DND-41 (cell line): ENCODE measurements around the gene LILRA5.

Experiments used
- ATAC-seq: fragments of 200-7000 bp; cut with Tn5 transposase; 3 replicates; pipeline ENCODE4 v1.9.1; 2021; ENCODE audit warnings: low read depth; ENCODE audit not compliant: insufficient read depth
- DNase-seq: peaks from one replicate; pipeline ENCODE4 v3.0.0-alpha.2; 2020
- H2AFZ ChIP-seq: 2 replicates; pipeline ENCODE4 v1.6.0; 2012; ENCODE audit warnings: low read depth, low read length
- H3K27ac ChIP-seq: 2 replicates; pipeline ENCODE4 v1.5.1; 2012; ENCODE audit warnings: low read length, inconsistent platforms
- H3K27me3 ChIP-seq: fragments of 200-600 bp; sonication (generic); 2 replicates; pipeline ENCODE4 v1.6.0; 2012; ENCODE audit warnings: low read length, mild to moderate bottlenecking, inconsistent platforms; ENCODE audit not compliant: insufficient read depth, poor library complexity
- H3K36me3 ChIP-seq: 2 replicates; pipeline ENCODE4 v1.5.1; 2012; ENCODE audit warnings: low read length, inconsistent platforms; ENCODE audit not compliant: insufficient read depth
- H3K4me1 ChIP-seq: 2 replicates; pipeline ENCODE4 v1.5.1; 2012; ENCODE audit warnings: mild to moderate bottlenecking, low read length; ENCODE audit not compliant: insufficient read depth
- H3K4me2 ChIP-seq: 2 replicates; pipeline ENCODE4 v1.6.0; 2012; ENCODE audit warnings: mild to moderate bottlenecking, moderate library complexity, low read length, inconsistent platforms; ENCODE audit not compliant: insufficient read depth
- H3K4me3 ChIP-seq, 2 experiments: fragments of 200-600 bp in 1 of 2; shearing (Covaris generic) in 1 of 2; 2 replicates each; pipeline ENCODE4 v1.5.1; 2012 to 2016; ENCODE audit warnings: inconsistent platforms in 2 of 2, low read length in 2 of 2, mild to moderate bottlenecking in 2 of 2, low read depth in 1 of 2, moderate library complexity in 1 of 2
- H3K79me2 ChIP-seq: 2 replicates; pipeline ENCODE4 v1.6.0; 2012; ENCODE audit warnings: low read length, inconsistent platforms; ENCODE audit not compliant: insufficient read depth
- H3K9ac ChIP-seq: 2 replicates; pipeline ENCODE4 v1.6.0; 2012; ENCODE audit warnings: low read depth, mild to moderate bottlenecking, inconsistent platforms, low read length, moderate library complexity
- H3K9me3 ChIP-seq: 2 replicates; pipeline ENCODE4 v1.5.1; 2012; ENCODE audit warnings: low read length, moderate library complexity, mild to moderate bottlenecking, inconsistent platforms; ENCODE audit not compliant: insufficient read depth, severe bottlenecking
- H4K20me1 ChIP-seq: 2 replicates; pipeline ENCODE4 v1.6.0; 2012; ENCODE audit warnings: low read length; ENCODE audit not compliant: insufficient read depth
- EZH2 ChIP-seq: IDR thresholded peaks from 3 replicates; pipeline ENCODE4 v1.6.1; 2012; ENCODE audit warnings: borderline replicate concordance, low read depth, mild to moderate bottlenecking, moderate library complexity, low read length, inconsistent platforms; ENCODE audit not compliant: severe bottlenecking
- TF ChIP-seq, protein P1 (sequence below): IDR thresholded peaks from 2 replicates; pipeline ENCODE4 v1.5.1; 2012; ENCODE audit warnings: borderline replicate concordance, low read length, moderate library complexity, mild to moderate bottlenecking; ENCODE audit not compliant: poor library complexity, severe bottlenecking; ENCODE audit errors: extremely low read depth

LILRA5 gene

DNA sequence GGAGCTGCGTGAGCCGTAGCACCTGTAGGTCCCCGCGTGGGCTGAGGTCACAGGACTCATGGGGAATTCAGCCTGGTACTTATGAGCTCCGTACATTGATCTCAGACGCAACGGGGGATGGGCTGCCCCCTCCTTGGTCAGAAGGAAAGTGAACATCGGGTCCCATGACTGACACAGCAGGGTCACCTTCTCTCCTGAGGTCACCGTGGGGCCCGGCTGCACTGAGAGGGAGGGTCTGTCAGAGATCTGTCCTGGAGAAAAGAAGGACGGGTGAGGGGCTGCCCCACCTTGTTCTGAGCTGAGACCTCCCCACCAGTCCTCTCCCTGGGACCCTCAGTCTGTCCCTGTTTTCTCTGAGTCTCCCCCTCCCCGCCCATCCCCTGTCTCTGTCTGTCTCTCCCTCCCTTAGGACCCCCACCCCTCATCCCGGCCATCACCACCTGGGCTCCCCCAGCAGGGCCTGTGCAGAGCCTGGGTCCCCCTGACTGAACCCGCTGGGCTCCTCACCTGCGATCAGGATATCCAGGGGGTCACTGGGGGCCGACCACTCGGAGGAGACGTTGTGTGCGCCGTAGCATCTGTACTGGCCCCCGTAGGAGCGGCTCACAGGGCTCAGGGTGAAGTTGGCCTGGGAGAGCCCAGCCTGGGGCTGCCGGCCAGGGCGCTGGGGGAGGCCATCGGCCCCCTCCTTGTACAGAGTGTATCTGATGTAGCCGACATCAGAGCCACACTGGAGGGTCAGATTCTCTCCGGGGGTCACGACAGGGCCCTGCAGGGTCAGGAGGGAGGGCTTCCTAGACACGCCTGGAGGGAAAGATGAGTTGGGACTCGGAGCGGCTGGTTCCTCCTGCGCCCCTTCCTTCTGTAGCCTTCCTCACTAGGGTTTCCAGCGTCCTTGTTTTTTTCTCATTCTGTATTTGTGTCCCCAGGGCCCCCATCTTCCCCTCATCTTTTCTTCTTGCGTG, 24.2 kb upstream of the LILRA5 start:
- no peak for TF ChIP-seq EZH2
- TF ChIP-seq, protein P1, sequence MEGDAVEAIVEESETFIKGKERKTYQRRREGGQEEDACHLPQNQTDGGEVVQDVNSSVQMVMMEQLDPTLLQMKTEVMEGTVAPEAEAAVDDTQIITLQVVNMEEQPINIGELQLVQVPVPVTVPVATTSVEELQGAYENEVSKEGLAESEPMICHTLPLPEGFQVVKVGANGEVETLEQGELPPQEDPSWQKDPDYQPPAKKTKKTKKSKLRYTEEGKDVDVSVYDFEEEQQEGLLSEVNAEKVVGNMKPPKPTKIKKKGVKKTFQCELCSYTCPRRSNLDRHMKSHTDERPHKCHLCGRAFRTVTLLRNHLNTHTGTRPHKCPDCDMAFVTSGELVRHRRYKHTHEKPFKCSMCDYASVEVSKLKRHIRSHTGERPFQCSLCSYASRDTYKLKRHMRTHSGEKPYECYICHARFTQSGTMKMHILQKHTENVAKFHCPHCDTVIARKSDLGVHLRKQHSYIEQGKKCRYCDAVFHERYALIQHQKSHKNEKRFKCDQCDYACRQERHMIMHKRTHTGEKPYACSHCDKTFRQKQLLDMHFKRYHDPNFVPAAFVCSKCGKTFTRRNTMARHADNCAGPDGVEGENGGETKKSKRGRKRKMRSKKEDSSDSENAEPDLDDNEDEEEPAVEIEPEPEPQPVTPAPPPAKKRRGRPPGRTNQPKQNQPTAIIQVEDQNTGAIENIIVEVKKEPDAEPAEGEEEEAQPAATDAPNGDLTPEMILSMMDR = no peak
- Histone ChIP-seq H4K20me1 (no peaks in the 10 kb centered on the region), H3K27me3 (peaks cover 10% of the 10 kb centered on the region), H3K27ac (no peak overlapping the region), H3K4me3 (no peak overlapping the region), H3K4me1 (no peaks in the 10 kb centered on the region), H3K9ac (no peak overlapping the region), H3K79me2 (no peaks in the 10 kb centered on the region), H3K36me3 (no peaks in the 10 kb centered on the region), H2AFZ (no peak overlapping the region), H3K4me2 (no peak overlapping the region), H3K9me3 (no peaks in the 10 kb centered on the region)
- DNase-seq (no peak), ATAC-seq (no peak)

DNA sequence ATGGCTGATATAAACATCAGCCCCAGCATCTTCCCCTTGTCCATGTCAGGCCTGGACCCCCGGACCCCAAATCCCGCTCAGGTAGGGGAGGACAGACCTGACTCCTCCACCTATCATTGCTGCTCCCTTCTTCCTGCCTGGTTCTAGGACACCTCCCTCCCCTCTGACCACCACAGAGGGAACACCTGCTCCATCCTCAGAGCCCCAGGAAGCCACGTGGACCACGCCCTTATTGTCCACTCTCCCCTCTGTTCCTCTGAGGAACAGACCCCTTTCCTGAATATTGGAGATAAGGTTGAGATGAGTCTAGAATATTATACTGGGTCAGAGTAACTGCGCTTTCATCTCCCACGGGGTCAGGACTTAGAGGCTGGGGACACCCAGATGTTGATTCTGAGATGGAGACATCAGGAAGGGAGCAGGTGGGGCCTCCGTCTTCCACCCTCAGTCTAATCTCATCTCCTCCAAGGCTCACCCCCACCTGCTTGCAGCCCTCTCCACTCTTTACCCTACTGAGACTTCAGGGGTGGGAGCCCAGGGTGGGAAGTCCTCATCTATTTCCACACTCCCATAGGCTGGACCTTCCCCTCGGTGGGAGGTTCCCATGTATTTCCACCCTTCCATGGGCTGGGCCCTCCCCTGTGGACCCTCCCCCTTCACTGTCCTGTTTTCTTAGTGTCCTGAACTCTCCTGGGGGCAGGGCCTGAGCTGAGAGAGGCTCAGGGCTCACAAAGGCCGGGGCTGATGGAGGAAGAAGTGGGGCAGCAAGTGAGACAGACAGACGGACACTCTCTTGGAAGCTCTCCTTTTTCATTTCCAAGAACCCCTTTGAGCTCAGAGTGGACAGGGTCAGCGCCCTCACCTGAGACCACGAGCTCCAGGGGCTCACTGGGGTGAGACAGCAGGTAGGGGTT, 23.3 kb upstream of the LILRA5 start:
- no peak for DNase-seq
- Histone ChIP-seq H3K36me3 (no peaks in the 10 kb centered on the region), H3K9ac (no peak overlapping the region), H3K79me2 (no peaks in the 10 kb centered on the region), H3K27ac (no peak overlapping the region), H3K4me2 (no peak overlapping the region), H2AFZ (no peak overlapping the region), H3K9me3 (no peaks in the 10 kb centered on the region), H4K20me1 (no peaks in the 10 kb centered on the region), H3K27me3 (peaks cover 10% of the 10 kb centered on the region), H3K4me3 (no peak overlapping the region), H3K4me1 (no peaks in the 10 kb centered on the region)
- TF ChIP-seq, protein P1 = no peak
- no peak for TF ChIP-seq EZH2
- ATAC-seq = no peak

DNA sequence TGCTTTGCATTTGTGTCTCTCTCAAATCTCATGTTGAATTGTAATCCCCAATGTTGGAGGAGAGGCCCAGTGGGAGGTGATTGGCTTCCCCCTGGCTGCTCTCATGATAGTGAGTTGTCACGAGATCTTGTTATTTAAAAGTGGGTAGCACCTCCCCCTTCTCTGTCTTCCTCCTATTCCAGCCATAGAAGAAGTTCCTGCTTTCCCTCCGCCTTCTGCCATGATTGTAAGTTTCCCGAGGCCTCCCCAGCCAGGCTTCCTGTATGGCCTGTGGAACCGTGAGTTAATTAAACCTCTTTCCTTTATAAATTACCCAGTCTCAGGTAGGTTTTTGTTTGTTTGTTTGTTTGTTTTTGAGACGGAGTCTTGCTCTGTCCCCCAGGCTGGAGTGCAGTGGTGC, 22.2 kb upstream of the LILRA5 start:
- Histone ChIP-seq H3K9ac (no peak overlapping the region), H3K4me3 (no peak overlapping the region), H3K27me3 (peaks cover 10% of the 10 kb centered on the region), H4K20me1 (no peaks in the 10 kb centered on the region), H3K9me3 (no peaks in the 10 kb centered on the region), H3K79me2 (no peaks in the 10 kb centered on the region), H3K4me2 (no peak overlapping the region), H2AFZ (no peak overlapping the region), H3K27ac (no peak overlapping the region), H3K4me1 (no peaks in the 10 kb centered on the region), H3K36me3 (no peaks in the 10 kb centered on the region)
- no peak for ATAC-seq
- TF ChIP-seq EZH2 = no peak
- TF ChIP-seq, protein P1 = no peak
- no peak for DNase-seq
